ENCODE data around the gene TMEM53. TPM values are rescaled to one million over a fixed set of nuclear protein-coding genes. Genes with fewer than 3 reads are reported as not detected.

Gene TMEM53
- total and polyA plus RNA-seq, 4 experiments from 2014 or later = 1.7 to 5.7 (median 2.9) TPM

- ChIA-PET CTCF (ENCODE audit: partially characterized antibody) (interaction anchor here (1.2 kb wide), 1 partner anchor 10 kb away, joined by 3 read pairs; no protein-coding TSS in a partner anchor), POLR2A (ENCODE audit: partially characterized antibody) (no interaction called here)
- H3K27ac Mint-ChIP-seq = no peak overlapping the region
- DNase-seq = no peak
- no peaks in the 10 kb centered on the region for H3K36me3 Mint-ChIP-seq
- H3K4me3 Mint-ChIP-seq = no peak overlapping the region
- intact Hi-C loops (cut with micrococcal nuclease) = no loop called here
- H3K27ac ChIP-seq (ENCODE audit: low read depth, low read length) = no peak overlapping the region
- H3K4me3 ChIP-seq (ENCODE audit: low read length in 2 of 2) = no peak overlapping the region
- no peaks in the 10 kb centered on the region for H3K4me1 Mint-ChIP-seq
- H3K27me3 ChIP-seq (ENCODE audit: insufficient read depth, low read length) = no peaks in the 10 kb centered on the region
- peaks cover 8 to 11% of the 10 kb centered on the region in 2 donors for H3K27me3 Mint-ChIP-seq
- peaks cover 0 to 2% (median 0%) of the 10 kb centered on the region in 8 donors for H3K9me3 Mint-ChIP-seq
- no peaks in the 10 kb centered on the region for H3K36me3 ChIP-seq (ENCODE audit: insufficient read depth, low read length)
- H3K4me1 ChIP-seq (ENCODE audit: insufficient read depth, low read length) = no peaks in the 10 kb centered on the region
- no peaks in the 10 kb centered on the region for H3K9me3 ChIP-seq (ENCODE audit: control insufficient read depth in 1 of 2, low read length in 2 of 2)
Observed at GRCh38 chr1:44604157-44604955, 69.9 kb downstream of the TMEM53 start.

GRCh38 chr1:44603718-44604117 is 70.6 kb downstream of the TMEM53 start:
- Mint-ChIP-seq H3K27ac (no peak overlapping the region), H3K9me3 (peaks cover 0 to 2% (median 0%) of the 10 kb centered on the region in 8 donors), H3K4me3 (no peak overlapping the region), H3K36me3 (no peaks in the 10 kb centered on the region), H3K4me1 (no peaks in the 10 kb centered on the region), H3K27me3 (peaks cover 4 to 8% of the 10 kb centered on the region in 2 donors)
- no peak for DNase-seq
- ChIA-PET CTCF (ENCODE audit: partially characterized antibody) (interaction anchor here (1.0 to 1.2 kb wide), 2 partner anchors 9 to 31 kb away, joined by 3 read pairs; no protein-coding TSS in a partner anchor), POLR2A (ENCODE audit: partially characterized antibody) (no interaction called here)
- Histone ChIP-seq H3K36me3 (ENCODE audit: insufficient read depth, low read length) (no peaks in the 10 kb centered on the region), H3K4me3 (ENCODE audit: low read length in 2 of 2) (no peak overlapping the region), H3K9me3 (ENCODE audit: control insufficient read depth in 1 of 2, low read length in 2 of 2) (no peaks in the 10 kb centered on the region), H3K4me1 (ENCODE audit: insufficient read depth, low read length) (no peaks in the 10 kb centered on the region), H3K27me3 (ENCODE audit: insufficient read depth, low read length) (no peaks in the 10 kb centered on the region), H3K27ac (ENCODE audit: low read depth, low read length) (no peak overlapping the region)
- intact Hi-C loops (cut with micrococcal nuclease) = no loop called here

Other genes starting within 250 kb of the TMEM53 start
- 10 to 100 TPM; 64.0 to 74.5 TPM for gene ARMH1, start 233 bp upstream of the TMEM53 start, total RNA-seq
- gene ARMH1, start 233 bp upstream of the TMEM53 start, polyA plus RNA-seq = 10 to 100 TPM; 26.0 to 30.4 TPM
- gene RNU5D-1, start 56.7 kb upstream of the TMEM53 start, total RNA-seq = not detected
- gene RNU5D-1, start 56.7 kb upstream of the TMEM53 start, polyA plus RNA-seq = not detected
- 1 to 10 TPM; 1.4 to 1.5 TPM for gene KIF2C, start 65.4 kb upstream of the TMEM53 start, total RNA-seq
- under 1 TPM in 1 of 2 donors, not detected in 1; 0.16 TPM for gene KIF2C, start 65.4 kb upstream of the TMEM53 start, polyA plus RNA-seq
- 1,000 to 10,000 TPM; 2,728 to 2,811 TPM for gene RPS8, start 101.1 kb upstream of the TMEM53 start, total RNA-seq
- gene RPS8, start 101.1 kb upstream of the TMEM53 start, polyA plus RNA-seq = 1,000 to 10,000 TPM in 1 of 2 donors, 100 to 1,000 TPM in 1; 778 to 1,323 TPM
- gene BEST4, start 113.7 kb upstream of the TMEM53 start, total RNA-seq = 1 to 10 TPM; 1.2 to 1.6 TPM
- under 1 TPM in 1 of 2 donors, not detected in 1; 0.20 TPM for gene BEST4, start 113.7 kb upstream of the TMEM53 start, polyA plus RNA-seq
- gene PLK3, start 125.9 kb upstream of the TMEM53 start, total RNA-seq = 100 to 1,000 TPM; 151 to 153 TPM
- 10 to 100 TPM; 37.3 to 43.7 TPM for gene PLK3, start 125.9 kb upstream of the TMEM53 start, polyA plus RNA-seq
- gene DYNLT4, start 132.9 kb upstream of the TMEM53 start, total RNA-seq = under 1 TPM in 1 of 2 experiments, not detected in 1; 0.47 TPM
- 1 to 10 TPM; 1.0 to 1.6 TPM for gene DYNLT4, start 132.9 kb upstream of the TMEM53 start, polyA plus RNA-seq
- gene BTBD19, start 134.0 kb upstream of the TMEM53 start, total RNA-seq = 10 to 100 TPM; 14.8 to 16.8 TPM
- gene BTBD19, start 134.0 kb upstream of the TMEM53 start, polyA plus RNA-seq = under 1 TPM; 0.25 to 0.26 TPM
- 1 to 10 TPM; 1.3 to 1.4 TPM for gene PTCH2, start 168.8 kb upstream of the TMEM53 start, total RNA-seq
- under 1 TPM in 1 of 2 donors, not detected in 1; 0.20 TPM for gene PTCH2, start 168.8 kb upstream of the TMEM53 start, polyA plus RNA-seq

Measured in CD4-positive, alpha-beta memory T cell (primary cell).